Cardiac septum (tissue), 1 donor: Measurements from ENCODE around the gene FRYL. TPM values are rescaled to one million over a fixed set of nuclear protein-coding genes. Genes with fewer than 3 reads are reported as not detected.

Source experiments
- DNase-seq: peaks from one replicate; pipeline ENCODE4 v3.0.0-alpha.2; 2020; ENCODE audit warnings: low spot score
- intact Hi-C: fragments of 100-400 bp; cut with DNase I; formaldehyde crosslinking; loops from one replicate; pipeline ENCODE4 v1.14.0; 2022
- total RNA-seq: library from RNA; stranded (reverse); fragmentation: NEBNext Ultra II Directional; extraction: Animal tissue kit (Norgen Biotek cat#: 25700); gene quantifications from one replicate; pipeline ENCODE4 v1.2.1, GENCODE V29; 2021
- donor health status: DM: no; HTN: no; CAD: no.

FRYL gene
- total RNA-seq, 1 donor from 2014 or later, result 41.0 TPM

DNA sequence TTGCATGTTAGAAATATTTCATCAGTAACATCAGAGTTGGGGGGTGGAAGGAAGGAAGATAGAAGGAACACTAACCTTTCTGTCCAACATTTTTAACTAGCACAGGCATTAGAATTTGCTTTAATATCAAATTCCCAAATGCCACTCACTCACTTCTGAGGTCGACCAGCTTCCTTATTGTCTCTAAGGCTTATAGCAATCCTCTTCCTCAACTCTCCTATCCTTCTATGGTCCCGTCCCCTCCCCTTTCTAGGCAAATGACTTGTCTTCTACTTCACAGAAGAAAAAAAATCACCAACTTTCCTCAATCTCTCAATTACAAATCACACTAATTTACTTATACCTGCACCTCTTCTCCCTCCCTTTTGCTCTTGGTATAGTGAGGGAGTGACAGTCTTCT lies 189.2 kb downstream of the FRYL start:
- intact Hi-C loops, result loop anchor here (5.0 kb wide), 1 partner anchor 76 kb away; no protein-coding TSS in a partner anchor
- no peak for DNase-seq

DNA sequence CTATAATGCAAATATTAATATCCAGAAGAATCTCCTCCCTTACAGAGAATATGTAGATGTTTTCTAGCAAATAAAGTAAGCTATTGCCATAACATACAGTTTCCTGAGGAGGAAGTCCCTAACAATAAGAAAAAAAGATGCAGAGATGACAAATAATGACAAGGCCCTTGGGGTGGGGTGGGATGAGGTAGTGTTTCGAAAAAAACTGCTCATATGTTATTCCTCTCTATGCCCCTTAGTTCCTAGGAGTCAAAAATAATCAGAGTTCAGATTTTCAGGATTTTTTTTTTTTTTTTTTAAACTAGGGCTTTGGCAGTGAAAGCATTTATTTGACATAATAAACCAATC lies 191.0 kb downstream of the FRYL start:
- no peak for DNase-seq
- intact Hi-C loops, result no loop called here

DNA sequence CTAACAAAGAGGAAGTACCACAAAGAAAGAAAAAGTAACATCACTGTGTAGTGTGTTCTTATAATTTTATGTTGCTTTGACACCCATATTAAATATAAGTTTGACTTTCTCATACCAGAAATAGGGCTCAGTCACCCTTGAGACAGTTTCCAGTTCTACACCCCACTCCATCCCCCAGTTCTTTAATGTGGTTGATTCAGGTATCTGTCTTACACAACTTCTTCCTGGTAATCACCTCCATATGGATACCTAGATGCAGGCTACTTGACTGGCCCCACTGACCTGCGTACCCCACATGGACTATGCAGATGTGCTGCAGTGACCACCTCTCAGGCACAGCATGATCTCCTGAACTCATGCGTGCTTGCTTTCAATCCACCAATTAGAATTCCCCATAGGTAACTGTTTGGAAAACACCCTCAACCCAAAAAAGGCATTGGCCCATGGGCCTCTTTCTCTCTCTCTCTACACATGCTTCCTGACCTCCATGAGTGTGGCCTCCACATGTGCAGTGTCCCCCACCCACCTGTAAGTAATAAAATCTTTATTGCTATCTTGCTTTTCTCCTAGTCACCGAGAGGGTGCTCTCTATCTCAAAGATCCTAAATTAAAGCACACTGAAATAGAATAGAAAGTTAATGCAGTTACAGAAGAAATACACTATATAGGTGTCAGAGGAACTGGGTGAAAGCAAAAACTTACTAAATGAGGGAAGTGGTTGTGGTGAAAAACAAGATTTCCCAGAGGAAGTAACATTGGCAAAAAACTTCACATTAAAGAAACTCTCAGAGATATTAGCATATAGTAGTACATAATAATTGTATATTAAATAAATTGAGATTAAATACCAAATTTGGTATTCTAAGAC lies 191.6 kb downstream of the FRYL start:
- intact Hi-C loops, result no loop called here
- no peak for DNase-seq

DNA sequence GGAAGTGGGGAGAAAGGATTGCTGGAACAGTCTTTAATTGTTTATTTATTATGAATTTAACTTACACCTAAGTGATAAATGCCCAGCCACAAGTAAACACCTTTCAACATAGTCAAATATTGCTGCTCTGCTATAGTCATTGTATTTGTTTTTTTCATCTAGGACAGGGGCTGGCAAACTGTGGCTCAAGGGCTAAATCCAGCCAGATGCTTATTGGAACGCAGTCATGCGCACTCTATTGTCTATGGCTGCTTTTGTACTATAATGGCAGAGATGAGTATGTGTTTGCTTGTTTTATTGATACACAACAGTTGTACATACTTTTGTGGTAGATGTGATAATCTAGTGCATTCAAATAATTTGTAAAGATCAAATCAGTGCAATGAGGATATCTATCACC lies 194.7 kb downstream of the FRYL start:
- intact Hi-C loops, result no loop called here
- no peak for DNase-seq

DNA sequence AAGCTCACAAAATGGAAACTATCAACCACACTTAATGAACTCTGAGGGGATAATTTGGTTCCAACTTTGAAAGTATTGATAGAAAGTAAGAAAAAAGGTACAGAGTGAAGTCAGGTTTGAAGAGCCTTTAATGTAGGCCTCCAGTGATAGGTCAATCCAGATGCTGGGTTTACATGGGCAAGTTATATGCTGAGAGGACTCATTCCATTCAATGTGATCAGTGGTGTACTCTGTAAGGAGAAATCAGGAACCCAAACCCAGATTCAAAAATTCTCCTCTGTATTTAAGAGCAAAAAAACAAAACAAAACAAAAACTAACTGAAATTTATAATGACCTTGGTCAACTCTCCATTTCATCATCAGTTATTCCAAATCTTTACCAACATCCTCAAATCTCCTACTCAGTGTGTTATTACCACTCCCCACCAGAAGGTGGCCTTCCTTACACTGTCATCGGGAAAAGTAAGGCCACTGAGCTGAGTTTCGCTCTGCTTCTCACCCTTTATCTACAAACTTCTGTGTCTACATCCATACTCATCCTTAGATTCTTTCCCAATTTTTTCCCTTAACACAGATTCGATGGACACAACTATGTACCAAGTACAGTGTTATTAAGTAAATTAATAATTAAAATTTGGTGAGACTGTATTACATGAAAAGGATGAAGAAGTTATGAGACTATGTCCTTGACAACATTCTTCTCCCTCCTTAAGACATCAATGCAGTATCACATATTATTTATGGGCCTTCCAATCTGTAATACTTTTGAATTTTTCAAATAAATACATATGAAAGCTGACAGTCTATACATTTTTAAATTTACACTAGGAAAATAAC lies 201.7 kb downstream of the FRYL start:
- intact Hi-C loops, result loop anchor here (1.0 to 10.0 kb wide), 4 partner anchors 104 to 385 kb away; partner anchors contain the start of gene OCIAD1
- no peak for DNase-seq

DNA sequence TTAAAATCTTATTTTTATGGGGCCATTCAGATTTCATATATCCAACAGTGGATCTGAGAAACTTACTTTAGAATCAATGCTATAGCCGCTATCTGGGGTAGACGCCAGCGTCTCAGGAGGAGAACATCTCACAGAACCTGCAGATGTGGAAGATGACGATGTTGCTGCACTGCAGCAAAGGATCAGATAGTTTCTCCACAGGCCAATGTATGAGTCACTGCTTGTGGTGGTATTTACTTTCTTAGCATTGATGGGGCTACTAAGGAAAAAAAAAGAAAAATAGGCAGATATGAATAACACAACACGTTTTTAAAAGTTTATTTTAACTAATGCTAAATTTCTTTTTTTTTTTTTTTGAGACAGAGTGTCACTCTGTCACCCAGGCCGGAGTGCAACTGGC lies 204.1 kb downstream of the FRYL start:
- intact Hi-C loops, result loop anchor here (5.0 to 10.0 kb wide), 3 partner anchors 106 to 259 kb away; partner anchors contain the start of gene OCIAD1
- no peak for DNase-seq

DNA sequence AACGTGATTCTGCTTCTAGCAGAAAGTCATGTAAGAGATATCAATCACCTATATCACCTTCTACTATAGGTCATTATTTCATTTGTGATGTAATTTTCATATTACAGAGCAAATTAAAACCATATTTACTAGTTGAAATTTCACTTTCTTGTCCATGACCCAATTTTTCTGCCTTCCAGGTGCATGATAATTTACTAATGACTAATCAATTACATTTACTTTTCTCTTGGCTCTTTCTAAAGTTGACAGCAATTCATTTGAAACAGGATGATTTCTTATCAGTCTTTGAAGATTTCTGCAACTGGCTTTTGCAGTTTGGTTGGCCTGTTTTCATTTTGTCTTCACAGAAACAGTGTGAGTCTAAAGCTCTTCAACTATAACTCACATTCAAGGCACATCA lies 208.6 kb downstream of the FRYL start:
- DNase-seq, result no peak
- intact Hi-C loops, result loop anchor here (10.0 kb wide), 1 partner anchor 263 kb away; the partner anchor contains the start of gene OCIAD1

DNA sequence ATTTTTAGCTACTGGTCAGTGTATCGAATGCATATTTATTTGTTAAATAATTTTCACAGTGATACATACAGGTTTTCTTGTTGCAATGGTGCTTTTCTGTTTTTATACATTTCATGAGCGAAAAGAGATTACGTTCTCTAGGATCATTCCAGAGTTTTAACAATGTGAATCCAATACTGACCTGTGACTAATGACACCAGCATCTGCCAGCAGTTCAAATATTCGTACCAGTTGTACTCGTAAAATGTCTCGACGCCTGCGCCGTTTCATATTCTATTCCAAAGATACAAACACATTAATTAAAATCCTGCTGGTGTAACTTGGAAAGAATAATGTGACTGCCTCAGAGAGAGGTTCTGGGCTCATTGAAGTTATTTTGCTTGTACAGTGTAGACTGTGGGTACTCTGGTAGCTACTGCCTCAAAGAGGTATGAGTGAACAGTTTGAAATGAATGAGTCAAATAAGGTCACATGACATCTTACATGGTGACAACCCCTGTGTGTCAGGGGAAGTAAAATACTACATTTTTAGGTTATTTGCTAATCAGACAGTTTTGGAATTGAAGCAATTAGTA lies 209.3 kb downstream of the FRYL start:
- intact Hi-C loops, result loop anchor here (10.0 kb wide), 1 partner anchor 264 kb away; the partner anchor contains the start of gene OCIAD1
- no peak for DNase-seq

DNA sequence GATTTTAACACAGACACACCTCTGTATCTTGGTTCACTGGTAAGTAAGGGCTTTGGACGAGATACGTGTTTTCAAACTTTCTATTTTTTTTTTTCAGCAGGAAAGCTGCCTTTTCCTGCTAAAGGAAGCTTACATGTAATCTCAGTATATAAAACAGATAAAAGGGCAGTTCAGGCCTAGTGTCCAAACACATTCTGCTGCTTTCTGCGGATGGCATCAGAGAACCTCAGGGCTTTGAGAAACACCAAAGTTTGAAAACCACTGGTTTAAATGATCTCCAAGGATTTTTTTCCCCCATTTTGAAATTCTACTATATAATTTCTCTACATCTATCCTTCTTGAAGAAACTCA lies 214.1 kb downstream of the FRYL start:
- DNase-seq, result no peak
- intact Hi-C loops, result no loop called here

DNA sequence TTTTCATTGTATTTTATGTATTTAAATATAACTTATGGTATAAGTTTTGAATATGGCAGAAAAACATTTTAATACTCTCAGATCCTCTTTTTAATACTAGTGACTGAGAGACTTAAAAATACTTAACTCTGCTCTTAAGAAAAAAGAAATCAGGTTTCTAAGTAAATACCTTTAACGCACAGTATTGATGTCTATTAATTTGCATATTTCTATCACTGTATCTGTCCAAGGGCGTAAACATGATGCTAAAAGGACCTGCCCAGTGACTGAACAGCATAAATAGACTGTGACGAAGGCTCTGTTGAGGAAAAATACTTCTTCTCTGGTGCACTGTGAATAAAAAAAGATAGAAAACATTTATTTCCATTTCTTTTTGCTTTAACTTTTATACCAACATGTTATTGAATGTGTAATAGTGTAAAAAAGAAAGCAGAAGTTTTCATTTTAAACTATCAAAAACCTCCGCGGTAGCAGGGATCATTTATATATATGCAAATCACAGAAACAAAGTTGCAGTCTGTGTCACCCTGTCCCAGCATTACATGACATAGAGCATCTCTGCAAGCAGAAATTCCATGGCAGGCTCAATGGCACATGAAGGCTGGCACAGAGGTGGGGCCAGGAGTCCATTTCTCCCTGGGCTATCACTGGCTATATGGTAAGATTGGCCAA lies 214.6 kb downstream of the FRYL start:
- DNase-seq, result no peak

DNA sequence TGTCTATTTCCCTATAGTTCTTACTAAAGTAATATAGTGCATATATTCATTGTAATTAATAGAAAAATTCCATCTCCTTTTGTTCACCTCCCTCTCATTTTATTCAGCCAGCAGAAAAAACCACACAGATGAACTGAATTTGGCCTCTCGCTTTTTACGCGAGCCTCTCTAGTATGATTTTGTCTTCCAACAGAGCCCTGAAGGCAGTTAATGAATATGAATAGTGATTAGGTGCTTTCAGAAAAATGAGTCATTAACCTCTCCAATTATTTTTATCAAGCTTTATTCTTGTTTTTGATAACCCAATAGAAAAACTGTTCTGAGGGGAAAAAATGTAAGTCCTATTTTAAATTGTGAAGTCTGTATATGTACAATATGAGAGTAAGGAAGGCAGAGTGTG lies 215.9 kb downstream of the FRYL start:
- intact Hi-C loops, result no loop called here
- DNase-seq, result no peak

More for the DNA sequence above, 214.6 kb downstream of the FRYL start:
- intact Hi-C loops, result no loop called here

DNA sequence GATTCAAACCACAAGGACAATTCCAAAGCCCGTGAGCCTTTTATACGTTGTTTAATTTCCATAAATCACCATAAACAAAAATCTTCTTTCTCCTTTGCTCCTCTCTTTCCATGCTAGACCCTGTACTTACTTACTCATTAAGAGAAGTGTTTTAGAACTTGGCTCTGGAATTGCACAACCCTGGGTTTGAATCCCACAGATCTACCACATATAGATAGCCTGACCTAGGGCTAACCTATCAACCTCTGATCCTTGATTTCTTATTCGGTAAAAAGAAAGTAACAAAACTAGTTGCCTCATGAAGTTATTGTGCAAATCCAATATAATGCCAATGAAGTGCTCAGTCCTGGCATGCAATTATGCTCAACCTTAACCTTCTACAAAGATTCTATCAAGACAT lies 221.3 kb downstream of the FRYL start:
- intact Hi-C loops, result no loop called here

DNA sequence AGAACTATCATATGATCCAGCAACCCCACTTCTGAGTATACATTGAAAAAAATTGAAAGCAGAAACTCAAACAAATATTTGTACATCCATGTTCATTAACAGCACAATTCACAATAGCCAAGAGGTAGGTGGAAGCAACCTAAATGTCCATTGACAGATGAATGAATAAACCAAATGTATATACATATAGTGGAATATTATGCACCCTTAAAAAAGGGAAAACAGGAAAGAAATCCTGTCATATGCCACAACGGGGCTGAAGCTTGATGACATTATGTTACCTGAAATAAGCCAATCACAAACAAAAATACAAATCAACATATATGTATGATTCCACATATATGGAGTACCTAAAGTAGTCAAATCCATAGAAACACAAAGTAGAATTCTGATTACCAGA lies 222.1 kb downstream of the FRYL start:
- DNase-seq, result no peak
- intact Hi-C loops, result no loop called here

More for the DNA sequence above, 221.3 kb downstream of the FRYL start:
- no peak for DNase-seq

DNA sequence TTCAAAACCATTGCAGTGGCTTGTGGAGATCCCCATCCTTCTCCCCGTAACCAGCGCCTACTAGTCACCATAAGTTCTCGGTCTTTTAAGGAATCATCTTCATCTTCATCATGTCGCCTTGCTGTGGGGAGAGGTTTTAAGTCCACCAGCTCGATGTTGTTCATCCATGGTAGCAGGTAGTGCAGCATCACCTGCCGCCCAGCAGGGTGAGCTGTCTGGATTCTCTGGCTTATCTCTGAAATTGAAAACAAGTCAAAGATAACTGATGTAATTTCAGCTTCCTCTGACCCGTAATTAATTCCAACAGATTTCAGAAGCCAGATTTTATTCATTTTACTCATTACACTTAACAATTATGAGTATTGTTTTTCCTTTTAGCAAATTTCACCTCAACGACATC lies 222.6 kb downstream of the FRYL start:
- DNase-seq, result no peak

DNA sequence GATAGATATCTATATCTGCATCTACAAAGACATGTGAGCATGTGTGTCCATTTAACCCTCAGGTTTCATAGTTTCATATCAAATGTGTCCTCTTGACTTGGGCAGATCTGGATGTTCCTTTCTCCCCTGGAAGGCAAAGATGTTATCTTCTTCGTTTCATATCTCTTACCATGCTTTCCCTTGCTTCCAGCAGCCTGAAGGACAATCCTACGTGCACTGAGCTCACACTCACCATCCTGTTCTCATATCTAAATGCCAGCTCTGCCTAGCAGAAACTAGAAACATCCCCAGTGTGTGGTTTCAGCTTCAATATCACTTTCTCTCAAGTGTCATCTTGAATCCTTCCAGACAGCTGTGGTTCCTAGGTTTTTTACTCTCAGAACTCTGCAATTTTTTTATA lies 223.8 kb downstream of the FRYL start:
- intact Hi-C loops, result no loop called here
- no peak for DNase-seq

More for the DNA sequence above, 222.6 kb downstream of the FRYL start:
- intact Hi-C loops, result no loop called here

DNA sequence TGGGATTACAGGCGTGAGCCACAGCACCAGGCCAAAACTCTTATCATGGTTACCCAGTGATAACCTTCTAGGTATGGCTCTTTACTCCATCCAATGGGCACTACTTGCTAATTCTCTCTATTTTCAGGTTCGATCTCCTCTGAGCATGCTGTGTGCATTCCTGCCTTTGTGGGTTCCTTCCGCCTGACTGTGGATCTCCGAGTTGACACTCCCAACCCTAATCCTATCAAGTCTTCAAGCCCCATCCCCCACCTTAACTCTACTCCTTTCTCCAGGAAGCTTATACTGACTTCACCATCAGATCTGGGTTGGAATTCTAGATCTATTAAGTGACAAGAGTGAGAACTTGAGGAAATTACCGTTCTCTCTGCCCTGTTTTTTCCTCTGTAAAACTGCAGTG lies 225.5 kb downstream of the FRYL start:
- no peak for DNase-seq
- intact Hi-C loops, result no loop called here

DNA sequence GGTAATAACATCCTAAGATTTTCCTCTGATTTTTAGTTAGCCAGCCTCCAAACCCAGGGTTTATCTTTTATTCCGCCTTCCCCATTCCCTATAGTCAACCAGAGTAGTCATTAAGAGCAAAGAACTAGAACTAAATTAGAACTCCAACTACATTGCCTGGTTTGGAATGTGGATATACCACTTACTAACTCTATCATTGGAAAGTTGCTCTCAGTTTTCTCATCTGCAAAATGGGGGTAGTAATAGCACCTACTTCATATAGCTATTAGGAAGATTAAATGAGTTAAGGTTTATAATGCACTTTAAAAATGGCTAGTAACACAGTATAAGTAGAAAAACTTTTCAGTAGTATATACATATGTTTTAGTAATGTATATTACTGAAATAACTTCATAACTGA lies 226.4 kb downstream of the FRYL start:
- intact Hi-C loops, result no loop called here
- no peak for DNase-seq

DNA sequence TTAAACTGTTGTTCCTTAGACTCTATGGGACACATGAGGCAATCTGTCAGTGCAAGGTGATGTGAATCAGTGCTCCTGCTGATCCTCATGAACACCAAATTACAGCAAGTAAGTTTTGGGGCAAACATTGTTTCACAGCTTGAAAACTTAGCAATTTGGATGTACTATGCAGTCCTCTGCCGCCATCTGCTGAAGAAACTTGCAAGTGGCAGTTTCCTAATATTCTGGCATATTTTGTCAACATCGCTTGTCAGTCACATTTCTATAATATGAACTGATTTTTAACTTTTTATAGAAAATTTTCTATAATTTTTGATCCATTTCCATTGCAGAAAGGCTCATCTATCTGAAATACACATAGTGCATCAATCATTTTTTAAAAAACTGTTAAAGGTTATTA lies 233.7 kb downstream of the FRYL start:
- intact Hi-C loops, result loop anchor here (10.0 kb wide), 1 partner anchor 222 kb away; no protein-coding TSS in a partner anchor
- DNase-seq, result no peak

DNA sequence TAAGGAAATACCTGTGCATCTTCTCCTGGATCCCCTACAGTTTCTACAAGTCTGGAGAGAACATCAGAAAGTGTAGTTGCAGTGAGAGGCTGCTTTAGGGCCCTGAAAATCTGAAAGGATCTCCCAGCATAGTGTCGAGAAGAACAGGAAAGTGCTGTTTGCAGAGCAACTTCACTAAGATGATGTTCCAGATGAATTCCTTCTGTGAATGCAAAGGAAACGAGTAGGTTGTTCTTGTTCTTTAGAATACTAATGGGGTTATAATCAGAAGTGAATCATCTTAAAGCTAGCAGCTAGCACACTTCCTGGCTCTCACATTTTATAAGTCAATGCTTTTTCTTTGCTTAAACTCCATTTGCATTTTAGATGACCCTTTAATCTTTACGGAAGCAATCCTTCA lies 236.3 kb downstream of the FRYL start:
- intact Hi-C loops, result loop anchor here (10.0 kb wide), 1 partner anchor 219 kb away; no protein-coding TSS in a partner anchor
- DNase-seq, result no peak
